DND-41 (cell line): ENCODE data around the gene R3HDM1.

Experiments used
- CTCF ChIP-seq: IDR thresholded peaks from 2 replicates; pipeline ENCODE4 v1.5.1; 2012; ENCODE audit warnings: borderline replicate concordance, low read length, moderate library complexity, mild to moderate bottlenecking; ENCODE audit not compliant: poor library complexity, severe bottlenecking; ENCODE audit errors: extremely low read depth
- EZH2 ChIP-seq: IDR thresholded peaks from 3 replicates; pipeline ENCODE4 v1.6.1; 2012; ENCODE audit warnings: borderline replicate concordance, low read depth, mild to moderate bottlenecking, moderate library complexity, low read length, inconsistent platforms; ENCODE audit not compliant: severe bottlenecking

GRCh38 chr2:135736546-135736945 is 205.3 kb downstream of the R3HDM1 start:
- TF ChIP-seq CTCF (no peak), EZH2 (no peak)
